Pancreas (tissue), 10 donors: Measurements from ENCODE around the gene HDGFL1. TPM values are rescaled to one million over a fixed set of nuclear protein-coding genes. Genes with fewer than 3 reads are reported as not detected.

Experiments used
- ATAC-seq, 4 donors: fragments of 200-7000 bp; cut with Tn5 transposase; one replicate each; pipeline versions ENCODE4 v1.8.0 to v1.9.1; 2020; ENCODE audit warnings: mild to moderate bottlenecking in 4 of 4, moderate library complexity in 4 of 4
- DNase-seq, 6 donors: peaks; one replicate each; pipeline ENCODE4 v3.0.0-alpha.2; 2020
- FAIRE-seq: peaks from 2 replicates; lab custom pipeline; 2012; peaks lifted over from hg19 to GRCh38; lab: Jason Lieb, UNC
- H3K27ac ChIP-seq, 4 donors: fragments of 200-600 bp; sonication (generic); 1 replicate in 3 of 4; 2 replicates in 1 of 4; pipeline versions ENCODE4 v1.5.0 to v1.8.0; 2020
- H3K27me3 ChIP-seq, 4 donors: fragments of 200-600 bp; one replicate each; pipeline ENCODE4 v1.8.0; 2021
- H3K36me3 ChIP-seq, 3 donors: fragments of 200-600 bp; sonication (generic) in 1 of 3; one replicate each; pipeline versions ENCODE4 v1.5.0 to v1.8.0; 2020 to 2021
- H3K4me1 ChIP-seq, 3 donors: fragments of 200-600 bp; one replicate each; pipeline ENCODE4 v1.8.0; 2021
- H3K4me3 ChIP-seq, 4 donors: fragments of 200-600 bp; sonication (generic) in 2 of 4; one replicate each; pipeline versions ENCODE4 v1.5.0 to v1.8.0; 2020 to 2021
- H3K9me3 ChIP-seq, 4 donors: fragments of 200-600 bp; one replicate each; pipeline ENCODE4 v1.8.0; 2021
- WGBS, 2 donors: extraction: QIAGEN DNeasy Blood & Tissue Kit; methylation state at CpG; one replicate each; pipeline ENCODE4 v1.1.7; 2013; 5-methylcytosine and 5-hydroxymethylcytosine counted together
- intact Hi-C, 3 donors: fragments of 100-400 bp; cut with DNase I; formaldehyde crosslinking; loops; one replicate each; pipeline versions ENCODE4 v1.11.1 to v1.14.2; 2022
- polyA plus RNA-seq, 2 donors: library from polyadenylated mRNA; stranded (reverse); fragments of 200-250 nt; gene quantifications; one replicate each; pipeline ENCODE4 v1.2.3, GENCODE V29; 2013
- total RNA-seq, 6 donors: library from RNA; stranded (reverse); fragmentation: NEBNext Ultra II Directional in 4 of 6; extraction: Animal tissue kit (Norgen Biotek cat#: 25700) in 4 of 6; gene quantifications; one replicate each; pipeline versions ENCODE4 v1.2.1 to v1.2.4, GENCODE V29; 2021 to 2023
- TF ChIP-seq, protein P1 (sequence below), 4 donors: fragments of 200-600 bp; sonication (generic) in 3 of 4; IDR thresholded peaks; one replicate each; pipeline versions ENCODE4 v1.5.0 to v1.8.0; 2021; ENCODE audit warnings: antibody characterized with exemption in 4 of 4
- donor health status: healthy with polysubstance abuse.
- donor health status: DM: no; HTN: no; CAD: no; lungs with moderate emphysema.
- donor health status: DM: no; HTN: no; CAD: no.
- donor health status: control.
- donor health status: control.
- donor health status: Bipolar disorder and iron deficiency.
- donor health status: DM: yes; HTN: yes; CAD: no.
- donor health status: DM: no; HTN: no; CAD: no.
- donor health status: DM: no; HTN: no; CAD: no.
- donor health status: DM: yes; HTN: yes; CAD: no.

HDGFL1 gene
- total RNA-seq (not detected), polyA plus RNA-seq (not detected)

DNA sequence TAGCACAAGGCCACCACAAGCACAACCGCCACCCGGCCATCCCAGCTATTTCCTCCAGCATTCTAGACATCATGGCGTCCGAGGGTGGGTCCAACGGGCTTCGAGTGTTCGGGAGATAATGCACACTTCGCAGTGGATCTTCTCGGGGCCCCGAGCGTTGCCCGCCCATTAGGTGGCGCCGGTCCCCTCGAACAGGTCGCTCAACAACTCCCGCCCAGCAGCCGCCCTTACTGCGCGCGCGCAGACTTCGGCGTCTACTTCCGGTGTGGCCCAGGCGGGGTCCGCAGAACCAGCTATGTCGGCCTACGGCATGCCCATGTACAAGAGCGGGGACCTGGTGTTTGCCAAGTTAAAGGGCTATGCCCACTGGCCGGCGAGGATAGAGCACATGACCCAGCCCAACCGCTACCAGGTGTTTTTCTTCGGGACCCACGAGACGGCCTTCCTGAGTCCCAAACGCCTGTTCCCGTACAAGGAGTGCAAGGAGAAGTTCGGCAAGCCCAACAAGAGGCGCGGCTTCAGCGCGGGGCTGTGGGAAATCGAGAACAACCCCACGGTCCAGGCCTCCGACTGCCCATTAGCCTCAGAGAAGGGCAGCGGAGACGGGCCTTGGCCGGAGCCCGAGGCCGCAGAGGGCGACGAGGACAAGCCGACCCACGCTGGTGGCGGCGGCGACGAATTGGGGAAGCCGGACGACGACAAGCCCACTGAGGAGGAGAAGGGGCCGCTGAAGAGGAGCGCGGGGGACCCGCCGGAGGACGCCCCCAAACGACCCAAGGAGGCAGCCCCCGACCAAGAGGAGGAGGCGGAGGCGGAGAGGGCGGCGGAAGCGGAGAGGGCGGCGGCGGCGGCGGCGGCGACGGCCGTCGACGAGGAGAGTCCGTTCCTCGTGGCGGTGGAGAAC is at the start of gene HDGFL1:
TSS of gene HDGFL1 (plus strand) at position 286 of the 904 bp plus-strand sequence. CDS start at position 296, 10 bp downstream.
- Histone ChIP-seq H3K4me1 (no peaks in the 10 kb centered on the region), H3K9me3 (peaks cover 0 to 3% (median 0%) of the 10 kb centered on the region in 4 donors), H3K4me3 (no peak within 1 kb of the TSS), H3K36me3 (no peaks in the 10 kb centered on the region), H3K27ac (no peak within 1 kb of the TSS), H3K27me3 (no peaks in the 10 kb centered on the region)
- TF ChIP-seq, protein P1, sequence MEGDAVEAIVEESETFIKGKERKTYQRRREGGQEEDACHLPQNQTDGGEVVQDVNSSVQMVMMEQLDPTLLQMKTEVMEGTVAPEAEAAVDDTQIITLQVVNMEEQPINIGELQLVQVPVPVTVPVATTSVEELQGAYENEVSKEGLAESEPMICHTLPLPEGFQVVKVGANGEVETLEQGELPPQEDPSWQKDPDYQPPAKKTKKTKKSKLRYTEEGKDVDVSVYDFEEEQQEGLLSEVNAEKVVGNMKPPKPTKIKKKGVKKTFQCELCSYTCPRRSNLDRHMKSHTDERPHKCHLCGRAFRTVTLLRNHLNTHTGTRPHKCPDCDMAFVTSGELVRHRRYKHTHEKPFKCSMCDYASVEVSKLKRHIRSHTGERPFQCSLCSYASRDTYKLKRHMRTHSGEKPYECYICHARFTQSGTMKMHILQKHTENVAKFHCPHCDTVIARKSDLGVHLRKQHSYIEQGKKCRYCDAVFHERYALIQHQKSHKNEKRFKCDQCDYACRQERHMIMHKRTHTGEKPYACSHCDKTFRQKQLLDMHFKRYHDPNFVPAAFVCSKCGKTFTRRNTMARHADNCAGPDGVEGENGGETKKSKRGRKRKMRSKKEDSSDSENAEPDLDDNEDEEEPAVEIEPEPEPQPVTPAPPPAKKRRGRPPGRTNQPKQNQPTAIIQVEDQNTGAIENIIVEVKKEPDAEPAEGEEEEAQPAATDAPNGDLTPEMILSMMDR (IDR thresholded peaks at IDR 0.05), result no peak
- peak in 2 of 6 donors; percentile 5 to 58 for DNase-seq
- 95 to 96% methylated on average over 87 to 89 of the region's 89 CpGs for WGBS, 2 donors
- intact Hi-C loops, result no loop called here
- ATAC-seq, result no peak
- no peak for FAIRE-seq

DNA sequence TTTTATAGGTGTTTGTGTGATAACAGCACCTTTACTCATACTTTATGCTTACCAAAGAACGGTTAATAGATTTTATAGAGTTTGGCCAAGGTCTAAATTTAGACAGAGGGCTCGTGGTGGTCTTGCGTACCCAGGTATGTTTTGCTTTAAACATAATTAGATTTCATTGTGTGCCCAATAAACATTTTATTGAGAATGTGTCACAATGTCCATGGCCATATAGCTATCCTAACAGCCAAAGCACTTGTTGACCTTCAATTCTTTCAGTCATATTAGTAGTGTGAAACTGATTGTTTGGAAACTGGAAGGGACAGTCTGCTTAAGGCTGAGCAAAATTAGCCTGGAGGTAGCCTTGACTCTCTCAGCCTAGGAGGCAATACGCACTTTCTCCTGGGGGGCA is 48.3 kb upstream of the HDGFL1 start:
- FAIRE-seq, result no peak
- Histone ChIP-seq H3K9me3 (no peaks in the 10 kb centered on the region), H3K4me1 (no peaks in the 10 kb centered on the region), H3K4me3 (no peak overlapping the region), H3K27me3 (no peaks in the 10 kb centered on the region), H3K36me3 (no peaks in the 10 kb centered on the region), H3K27ac (no peak overlapping the region)
- DNase-seq, result no peak
- intact Hi-C loops, result no loop called here
- 79 to 80% methylated on average over 4 of the region's 4 CpGs for whole genome bisulfite sequencing, 2 donors
- TF ChIP-seq, protein P1 (IDR thresholded peaks at IDR 0.05), result no peak
- no peak for ATAC-seq

DNA sequence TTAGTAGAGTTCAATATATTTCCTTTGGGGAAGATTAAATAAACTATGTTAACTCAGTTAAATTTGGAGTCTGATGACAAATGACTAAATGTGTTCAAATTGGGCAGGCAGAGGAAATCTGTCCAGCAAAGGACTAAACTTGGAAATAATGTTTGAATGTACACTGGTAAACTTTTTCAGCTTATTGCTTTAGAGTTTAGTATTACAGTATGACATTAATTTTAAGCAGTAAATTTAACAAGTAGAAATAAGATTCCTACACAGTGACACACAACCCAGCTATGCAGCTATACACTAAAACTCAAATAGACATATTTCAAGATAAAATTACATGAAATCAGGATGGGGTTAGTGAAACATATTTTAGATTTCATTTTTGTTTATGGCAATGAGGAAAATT is 42.6 kb upstream of the HDGFL1 start:
- intact Hi-C loops, result no loop called here
- ATAC-seq, result no peak
- Histone ChIP-seq H3K4me1 (no peaks in the 10 kb centered on the region), H3K4me3 (no peak overlapping the region), H3K9me3 (no peaks in the 10 kb centered on the region), H3K36me3 (no peaks in the 10 kb centered on the region), H3K27me3 (no peaks in the 10 kb centered on the region), H3K27ac (no peak overlapping the region)
- no peak for DNase-seq
- TF ChIP-seq, protein P1 (IDR thresholded peaks at IDR 0.05), result no peak
- FAIRE-seq, result no peak

DNA sequence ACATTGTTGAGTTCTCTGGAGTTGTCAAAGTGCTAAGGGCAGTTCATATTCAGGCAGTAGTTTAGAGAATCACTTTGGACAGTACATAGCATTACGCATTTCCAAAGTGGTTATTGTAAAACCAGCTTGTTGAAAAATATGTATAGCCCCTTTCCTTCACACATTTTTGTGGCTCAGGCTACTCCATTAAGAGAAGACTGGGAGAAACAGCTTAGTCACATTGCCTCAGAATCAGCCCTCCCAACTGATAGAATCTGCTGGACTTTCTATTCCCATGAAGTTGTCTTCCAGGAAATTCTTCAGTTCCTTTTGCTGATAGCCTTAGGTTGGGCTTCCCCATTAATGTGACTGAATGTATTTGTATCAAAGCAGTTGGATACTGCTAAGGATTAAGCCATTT is 39.5 kb upstream of the HDGFL1 start:
- FAIRE-seq (no peak), DNase-seq (no peak), ATAC-seq (no peak)
- Histone ChIP-seq H3K27ac (no peak overlapping the region), H3K27me3 (no peaks in the 10 kb centered on the region), H3K36me3 (no peaks in the 10 kb centered on the region), H3K4me3 (no peak overlapping the region), H3K9me3 (no peaks in the 10 kb centered on the region), H3K4me1 (no peaks in the 10 kb centered on the region)
- TF ChIP-seq, protein P1 (IDR thresholded peaks at IDR 0.05), result no peak
- 94 to 96% methylated on average over 1 of the region's 1 CpG for WGBS, 2 donors
- intact Hi-C loops, result no loop called here

DNA sequence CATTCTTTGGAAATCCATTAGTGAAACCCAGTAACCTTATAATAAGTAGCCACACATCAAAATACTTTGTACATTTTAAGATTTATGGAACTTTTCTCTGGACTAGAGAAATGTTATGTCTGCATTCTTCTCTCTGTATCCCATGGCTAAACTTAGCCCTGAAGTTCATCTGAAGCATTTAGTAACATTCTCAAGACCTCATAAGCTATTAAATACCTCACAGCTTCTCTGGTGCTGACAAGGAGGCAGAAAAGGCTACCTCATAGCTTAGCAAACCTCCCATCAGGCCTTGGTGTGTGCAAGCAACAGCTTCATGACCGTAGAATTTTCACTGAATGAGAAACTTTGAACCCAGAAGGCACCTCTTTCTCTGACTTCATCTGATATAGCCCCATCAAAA is 38.9 kb upstream of the HDGFL1 start:
- WGBS, 2 donors, result 91 to 97% methylated on average over 1 of the region's 1 CpG
- Histone ChIP-seq H3K27me3 (no peaks in the 10 kb centered on the region), H3K4me3 (no peak overlapping the region), H3K4me1 (no peaks in the 10 kb centered on the region), H3K36me3 (no peaks in the 10 kb centered on the region), H3K27ac (no peak overlapping the region), H3K9me3 (no peaks in the 10 kb centered on the region)
- TF ChIP-seq, protein P1 (IDR thresholded peaks at IDR 0.05), result no peak
- intact Hi-C loops, result no loop called here
- DNase-seq (no peak), FAIRE-seq (no peak), ATAC-seq (no peak)
